Measurements from ENCODE around the gene TEAD1. TPM values are rescaled to one million over a fixed set of nuclear protein-coding genes. Genes with fewer than 3 reads are reported as not detected.

Gene TEAD1
- polyA plus RNA-seq, 5 donors: 47.5 to 104 (median 79.0) TPM

- no peak for DNase-seq
These were observed 158.4 kb downstream of the TEAD1 start for GRCh38 chr11:12832480-12833224.

DNA sequence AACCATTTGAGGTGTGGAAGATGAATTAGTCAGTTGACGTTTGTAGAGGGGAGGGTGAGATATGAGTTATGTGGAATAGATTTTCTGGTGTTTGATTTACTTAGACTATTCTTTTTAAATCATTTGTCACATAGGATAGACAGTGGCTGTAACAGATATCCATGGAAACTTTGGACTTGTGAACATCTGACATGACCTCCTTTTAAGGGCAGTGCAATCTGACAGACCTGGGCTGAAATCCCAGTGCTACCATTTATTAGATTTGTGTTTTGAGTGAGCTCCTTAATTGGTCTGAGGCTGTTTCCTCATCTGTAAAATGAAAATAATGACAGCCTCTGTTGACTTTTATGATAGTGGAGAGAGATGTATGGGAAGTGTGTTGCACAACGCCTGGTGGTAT lies 159.9 kb downstream of the TEAD1 start:
- DNase-seq: no peak

DNA sequence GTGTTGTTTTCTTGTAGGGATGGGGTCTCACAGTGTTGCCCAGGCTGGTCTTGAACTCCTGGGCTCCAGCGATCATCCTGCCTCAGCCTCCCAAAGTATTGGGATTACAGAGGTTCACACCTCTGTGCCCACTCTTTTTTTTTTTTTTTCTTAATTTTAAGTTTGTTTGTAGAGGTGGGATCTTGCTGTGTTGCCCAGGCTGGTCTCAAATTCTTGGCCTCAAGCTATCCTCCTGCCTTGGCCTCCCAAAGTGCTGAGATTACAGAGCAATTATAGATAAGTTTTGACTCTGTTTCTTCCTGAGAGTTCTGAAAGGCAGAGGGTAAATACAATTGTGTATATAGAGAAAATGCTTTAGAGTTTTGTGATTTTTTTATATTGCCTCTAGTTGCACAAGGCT lies 160.4 kb downstream of the TEAD1 start:
- DNase-seq: no peak

DNA sequence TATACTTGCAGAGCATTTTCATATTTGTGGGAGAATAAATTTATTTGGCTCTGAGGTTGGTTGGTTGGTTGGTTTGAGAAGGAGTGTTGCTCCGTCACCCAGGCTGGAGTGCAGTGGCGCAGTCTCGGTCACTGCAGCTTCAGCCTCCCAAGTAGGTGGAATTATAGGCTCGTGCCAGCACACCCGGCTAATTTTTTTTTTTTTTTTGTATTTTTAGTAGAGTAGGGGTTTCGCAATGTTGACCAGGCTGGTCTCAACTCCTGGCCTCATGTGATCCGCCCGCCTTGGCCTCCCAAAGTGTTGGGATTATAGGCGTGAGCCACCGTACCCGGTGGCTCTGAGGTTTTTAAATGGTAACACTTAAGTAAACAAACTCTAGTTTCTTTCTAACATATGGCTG lies 161.1 kb downstream of the TEAD1 start:
- DNase-seq: no peak

DNA sequence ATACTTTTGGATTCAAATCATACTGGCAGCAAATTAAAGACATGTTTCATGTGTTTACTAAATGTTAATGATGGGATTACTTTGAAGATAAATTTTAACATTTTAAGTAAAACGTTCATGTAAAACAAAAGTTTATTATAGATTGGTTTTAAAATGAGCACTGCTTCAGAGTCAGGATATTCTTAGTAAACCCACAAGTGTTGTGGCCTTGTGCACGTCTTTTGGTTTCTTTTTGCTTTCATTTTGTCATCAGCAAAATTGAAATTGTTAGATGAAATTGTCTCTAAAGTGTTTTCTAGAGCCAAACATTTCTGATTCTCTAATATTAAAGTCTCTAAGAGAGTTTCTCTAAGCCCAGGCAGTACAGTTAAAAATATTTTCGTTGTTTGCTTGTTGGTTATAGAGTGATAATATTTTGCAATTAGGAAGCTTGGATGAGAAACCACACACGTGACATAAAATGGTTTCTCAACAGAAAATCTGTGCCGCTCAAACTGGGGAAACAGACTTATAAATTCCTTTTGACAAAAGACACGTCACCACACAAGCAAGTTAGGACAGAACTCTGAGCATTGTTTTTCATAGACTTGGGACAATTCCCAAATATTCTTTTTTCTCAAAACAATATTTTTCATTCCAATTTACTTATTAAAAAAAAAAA lies 164.4 kb downstream of the TEAD1 start:
- peak in 1 of 2 donors; percentile 60 for DNase-seq

DNA sequence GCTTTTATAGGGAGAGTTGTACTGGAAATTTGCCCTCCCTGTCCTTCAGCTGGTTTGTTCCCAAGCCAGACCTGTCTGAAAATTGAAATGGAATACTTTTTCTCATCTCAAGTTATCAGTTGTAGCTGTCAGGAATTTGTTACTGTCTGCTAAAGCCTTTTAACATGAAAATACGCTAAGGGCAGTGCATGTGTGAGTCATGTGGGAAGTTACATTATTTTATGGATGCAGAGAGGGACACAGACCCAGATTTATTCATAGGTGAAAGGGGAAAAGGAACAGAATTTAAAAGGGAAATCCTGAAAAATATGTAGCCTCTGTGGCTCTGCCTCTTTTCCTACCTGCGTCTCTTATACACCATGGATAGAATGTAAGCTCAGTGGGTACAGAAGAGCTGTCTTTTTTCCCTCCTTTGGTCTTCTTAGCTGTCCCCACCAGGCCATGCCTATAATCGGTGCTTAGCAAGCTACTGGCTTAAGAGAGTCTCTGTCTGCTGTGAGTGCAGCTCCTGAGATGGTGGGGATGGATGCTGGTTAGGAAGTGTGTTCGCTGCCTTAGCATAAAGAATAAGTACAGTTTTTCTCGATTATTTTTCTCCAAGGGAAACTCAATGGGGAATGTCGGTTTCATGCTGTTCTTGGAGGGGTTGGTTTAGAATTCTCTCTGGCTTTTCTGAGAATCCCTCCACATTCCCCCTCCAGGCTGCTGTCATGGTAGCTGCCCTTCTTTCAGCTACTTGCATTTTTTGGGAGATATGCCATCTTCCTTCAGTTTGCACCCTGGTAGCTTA lies 166.8 kb downstream of the TEAD1 start:
- no peak for DNase-seq

GRCh38 chr11:12841946-12842630 lies 167.9 kb downstream of the TEAD1 start:
- DNase-seq: peak; percentile 72 to 78

- peak in 1 of 2 donors; percentile 53 for DNase-seq
These were observed 168.9 kb downstream of the TEAD1 start for GRCh38 chr11:12842933-12843636.

DNA sequence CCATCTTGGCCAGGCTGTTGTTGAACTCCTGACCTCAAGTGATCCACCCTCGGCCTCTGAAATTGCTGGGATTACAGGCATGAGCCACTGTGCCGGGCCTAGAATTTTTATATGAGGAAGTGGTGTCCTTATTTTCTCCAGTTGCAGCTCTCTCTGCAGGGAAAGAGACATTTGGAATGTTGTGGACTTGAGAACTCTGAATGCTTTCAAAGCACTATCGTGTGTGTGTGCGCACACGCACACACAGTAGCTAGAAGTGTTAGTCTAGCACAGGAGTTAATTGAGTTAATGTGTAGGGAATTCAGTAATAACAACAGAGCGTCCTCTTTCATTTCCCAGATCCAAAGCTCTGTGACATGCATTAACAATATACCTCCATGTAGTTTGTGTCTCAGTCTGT lies 170.9 kb downstream of the TEAD1 start:
- no peak for DNase-seq

DNA sequence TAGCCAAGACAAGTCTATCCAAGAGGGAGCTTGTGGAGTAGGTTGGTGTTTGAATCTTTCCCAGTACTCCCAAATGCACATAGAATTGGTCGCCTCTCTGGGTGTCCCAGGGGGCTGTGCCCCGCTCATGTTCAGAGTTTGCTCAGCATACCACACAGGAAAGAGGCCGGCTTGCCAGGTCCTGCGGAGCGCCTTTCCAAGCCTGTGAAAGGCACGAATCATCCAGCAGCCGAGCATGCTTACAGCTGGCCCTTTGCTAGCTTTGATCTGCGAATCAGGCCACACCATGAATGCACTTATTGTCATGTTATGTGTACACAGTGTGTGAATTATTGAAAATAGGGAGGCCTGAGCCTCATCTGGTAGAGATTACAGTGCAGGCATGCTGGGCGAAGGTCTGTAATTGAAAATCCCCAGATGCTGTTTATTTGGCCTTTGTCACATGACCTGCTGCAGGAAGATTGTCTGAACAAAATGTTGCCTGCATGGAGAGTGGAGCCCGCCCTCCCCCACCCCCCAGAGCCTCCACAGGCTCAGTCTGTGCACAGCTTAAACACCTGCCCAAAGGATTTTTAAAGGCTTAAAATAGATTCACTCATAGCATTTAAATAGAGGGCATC lies 171.6 kb downstream of the TEAD1 start:
- peak in 1 of 2 donors; percentile 47 for DNase-seq

DNA sequence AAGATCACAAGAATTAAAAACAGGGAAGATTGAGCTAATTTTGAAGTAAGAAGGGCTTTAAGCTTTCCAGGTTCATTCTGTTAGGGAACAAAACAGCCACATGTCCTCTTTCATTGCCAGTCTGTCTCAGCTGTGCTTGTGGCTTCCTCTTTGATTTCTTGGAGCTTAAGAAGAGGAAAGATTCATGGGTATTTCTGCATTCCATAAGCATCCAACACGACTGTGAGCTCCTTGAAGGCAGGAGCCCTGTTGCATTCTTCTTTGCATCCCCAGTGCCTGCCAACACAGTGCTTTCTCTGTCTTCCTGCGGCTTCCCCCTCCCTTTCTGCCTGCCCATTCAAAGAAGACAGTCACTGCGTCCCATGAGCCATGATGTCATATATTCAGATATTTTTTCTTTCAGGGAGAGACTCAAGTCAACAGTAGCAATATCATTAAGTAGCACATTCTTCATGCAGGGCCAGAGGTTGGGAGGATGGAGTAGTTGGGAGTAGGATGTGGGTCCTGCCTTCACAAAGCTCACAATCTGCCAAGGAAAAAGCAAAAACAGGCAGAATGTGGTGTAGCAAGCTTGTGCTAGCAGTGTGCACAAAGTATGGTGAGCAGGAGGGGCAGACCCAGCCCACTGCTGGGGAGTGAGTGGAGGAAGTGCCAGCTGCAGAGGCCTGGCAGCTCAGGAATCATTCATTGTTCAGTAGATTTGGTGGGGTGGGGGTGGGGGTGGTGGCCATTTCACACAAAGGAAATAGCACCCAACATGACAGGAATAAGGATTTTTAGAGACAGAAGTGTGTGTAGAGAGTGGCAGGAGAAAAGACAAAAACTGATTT lies 172.8 kb downstream of the TEAD1 start:
- no peak for DNase-seq

GRCh38 chr11:12848413-12848812 lies 174.2 kb downstream of the TEAD1 start:
- DNase-seq: no peak

DNA sequence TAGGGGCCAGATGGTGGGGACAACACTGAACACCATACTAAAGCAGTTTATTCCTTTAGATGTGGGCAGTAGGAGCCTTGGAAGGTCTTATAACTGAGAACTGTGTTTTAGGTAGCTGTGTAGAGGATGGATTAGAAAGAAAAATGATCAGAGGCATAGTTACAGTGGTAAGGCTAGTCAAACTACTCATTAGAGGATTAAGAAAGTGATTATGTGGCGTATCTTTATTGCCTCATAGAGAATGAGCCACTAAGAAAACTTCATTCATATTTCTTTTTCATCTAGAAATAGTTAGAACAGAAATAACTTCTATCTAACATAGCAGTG lies 179.1 kb downstream of the TEAD1 start:
- no peak for DNase-seq

DNA sequence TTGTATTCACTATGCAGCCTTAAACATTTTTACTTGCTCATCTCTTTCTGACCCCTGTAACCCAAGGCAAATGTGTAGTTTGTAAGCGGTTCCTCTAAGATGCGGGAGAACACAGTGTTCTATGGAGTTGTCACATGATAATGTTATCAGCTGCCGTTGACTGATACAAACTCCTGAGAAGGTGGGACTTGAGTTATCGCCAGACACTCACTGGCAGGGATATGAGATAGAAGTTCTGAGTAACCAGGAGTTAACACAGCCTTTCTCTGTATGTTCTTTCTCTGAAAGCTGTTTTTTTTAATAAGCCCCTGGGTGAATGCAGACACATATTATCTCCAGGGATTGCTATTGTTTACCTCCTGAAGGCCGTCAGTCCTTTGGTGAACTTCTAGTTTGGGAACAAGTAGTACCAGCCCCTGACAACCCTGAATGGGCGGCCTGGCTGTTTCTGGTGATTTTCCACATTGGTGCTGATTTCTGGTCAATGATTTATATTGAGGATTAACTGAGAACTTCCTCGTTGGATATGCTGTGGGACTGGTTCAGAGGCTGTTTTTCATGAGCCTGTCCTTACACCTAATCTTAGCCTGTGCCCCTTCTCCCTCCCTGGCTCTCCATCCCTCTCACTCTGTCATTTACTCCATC lies 179.6 kb downstream of the TEAD1 start:
- no peak for DNase-seq

GRCh38 chr11:12854297-12854661 lies 180.1 kb downstream of the TEAD1 start:
- no peak for DNase-seq

- DNase-seq: no peak
These were observed 180.6 kb downstream of the TEAD1 start for GRCh38 chr11:12854829-12855228.

GRCh38 chr11:12856338-12856737 lies 182.1 kb downstream of the TEAD1 start:
- no peak for DNase-seq

GRCh38 chr11:12857572-12857971 lies 183.4 kb downstream of the TEAD1 start:
- DNase-seq: no peak

GRCh38 chr11:12859872-12860657 lies 185.8 kb downstream of the TEAD1 start:
- DNase-seq: no peak
